Mammary epithelial cell (primary cell): Measurements from ENCODE around the gene DHRS2.

ENCODE experiments used
- CTCF ChIP-seq, 2 donors: IDR thresholded peaks in 1 of 2; conservative IDR thresholded peaks in 1 of 2; 2 replicates each; pipeline ENCODE4 v1.5.1; 2011 to 2012; ENCODE audit warnings: inconsistent platforms in 2 of 2, low read length in 2 of 2, mild to moderate bottlenecking in 2 of 2, control low read depth in 1 of 2, low read depth in 1 of 2; ENCODE audit not compliant: insufficient read depth in 1 of 2; ENCODE audit errors: extremely low read depth in 1 of 2
- EZH2 ChIP-seq: IDR thresholded peaks from 2 replicates; pipeline ENCODE4 v1.6.1; 2012; ENCODE audit warnings: low read length, inconsistent platforms, borderline replicate concordance

GRCh38 chr14:23669441-23669840 is 33.3 kb downstream of the DHRS2 start:
- no peak for TF ChIP-seq CTCF (conservative IDR thresholded peaks at IDR 0.05 in 1 of 2, IDR thresholded peaks at IDR 0.05 in 1 of 2; ENCODE audit: extremely low read depth in 1 of 2, insufficient read depth in 1 of 2, low read depth in 1 of 2, low read length in 2 of 2)
- TF ChIP-seq EZH2: no peak
